Endodermal cell (in vitro differentiated cells): ENCODE data around the gene SYT1. TPM values are rescaled to one million over a fixed set of nuclear protein-coding genes. Genes with fewer than 3 reads are reported as not detected.

Experiments used
- DNase-seq: peaks from one replicate; pipeline ENCODE4 v3.0.0-alpha.2; 2017
- H3K27ac ChIP-seq: 2 replicates; pipeline ENCODE4 v1.5.1; 2013; ENCODE audit warnings: mild to moderate bottlenecking, low read depth, low read length, moderate library complexity
- H3K27me3 ChIP-seq: 2 replicates; pipeline ENCODE4 v1.6.1; 2013; ENCODE audit warnings: mild to moderate bottlenecking, low read length, moderate library complexity; ENCODE audit not compliant: insufficient read depth, control insufficient read depth, poor library complexity, severe bottlenecking
- H3K36me3 ChIP-seq: 2 replicates; pipeline ENCODE4 v1.7.0; 2013; ENCODE audit warnings: mild to moderate bottlenecking, low read length, moderate library complexity; ENCODE audit not compliant: control insufficient read depth, insufficient read depth
- H3K4me1 ChIP-seq: one replicate; pipeline ENCODE4 v1.7.0; 2013; ENCODE audit warnings: low read length; ENCODE audit not compliant: control insufficient read depth, insufficient read depth
- H3K4me3 ChIP-seq: 2 replicates; pipeline ENCODE4 v1.5.1; 2013; ENCODE audit warnings: mild to moderate bottlenecking, low read length, moderate library complexity
- H3K9ac ChIP-seq: 2 replicates; pipeline ENCODE4 v1.6.1; 2013; ENCODE audit warnings: mild to moderate bottlenecking, low read length, moderate library complexity; ENCODE audit not compliant: poor library complexity, severe bottlenecking; ENCODE audit errors: extremely low read depth
- H3K9me3 ChIP-seq: 2 replicates; pipeline ENCODE4 v1.6.1; 2013; ENCODE audit warnings: mild to moderate bottlenecking, low read length, moderate library complexity; ENCODE audit not compliant: control insufficient read depth
- H3K27ac Mint-ChIP-seq: 2 replicates; pipeline ENCODE4 v1.8.0; 2020; ENCODE audit warnings: mixed read lengths
- H3K27me3 Mint-ChIP-seq: 2 replicates; pipeline ENCODE4 v1.8.0; 2021; ENCODE audit warnings: mild to moderate bottlenecking, mixed read lengths; ENCODE audit not compliant: insufficient read depth
- H3K36me3 Mint-ChIP-seq: 2 replicates; pipeline ENCODE4 v1.8.0; 2020; ENCODE audit warnings: low read depth, mixed read lengths
- H3K4me1 Mint-ChIP-seq: 2 replicates; pipeline ENCODE4 v1.8.0; 2020; ENCODE audit warnings: mixed read lengths
- H3K4me3 Mint-ChIP-seq: 2 replicates; pipeline ENCODE4 v1.8.0; 2020; ENCODE audit warnings: mild to moderate bottlenecking, moderate library complexity, mixed read lengths
- H3K9me3 Mint-ChIP-seq: 2 replicates; pipeline ENCODE4 v1.8.0; 2020; ENCODE audit warnings: mild to moderate bottlenecking, mixed read lengths
- WGBS, 2 experiments: methylation state at CpG; one replicate each; pipeline versions ENCODE4 v1.1.5 to v1.1.7; 2013; ENCODE audit warnings: missing lambda C conversion rate in 2 of 2, mixed read lengths in 1 of 2; ENCODE audit not compliant: insufficient coverage in 1 of 2, insufficient read length in 1 of 2; 5-methylcytosine and 5-hydroxymethylcytosine counted together
- total RNA-seq, 2 donors: library from RNA; stranded (reverse); fragmentation: NEBNext Ultra II Directional in 1 of 2; extraction: Animal tissue kit (Norgen Biotek cat#: 25700) in 1 of 2; gene quantifications; 2 replicates in 1 of 2; 3 replicates in 1 of 2; pipeline ENCODE4 v1.2.1, GENCODE V29; 2021
- TF ChIP-seq, protein P1 (sequence below): fragments of 200-600 bp; sonication (generic); conservative IDR thresholded peaks from 2 replicates; pipeline ENCODE4 v1.5.0; 2021; ENCODE audit warnings: antibody characterized with exemption, mild to moderate bottlenecking

The SYT1 gene
- total RNA-seq, 2 donors from 2014 or later = 6.8 to 10.7 TPM

DNA sequence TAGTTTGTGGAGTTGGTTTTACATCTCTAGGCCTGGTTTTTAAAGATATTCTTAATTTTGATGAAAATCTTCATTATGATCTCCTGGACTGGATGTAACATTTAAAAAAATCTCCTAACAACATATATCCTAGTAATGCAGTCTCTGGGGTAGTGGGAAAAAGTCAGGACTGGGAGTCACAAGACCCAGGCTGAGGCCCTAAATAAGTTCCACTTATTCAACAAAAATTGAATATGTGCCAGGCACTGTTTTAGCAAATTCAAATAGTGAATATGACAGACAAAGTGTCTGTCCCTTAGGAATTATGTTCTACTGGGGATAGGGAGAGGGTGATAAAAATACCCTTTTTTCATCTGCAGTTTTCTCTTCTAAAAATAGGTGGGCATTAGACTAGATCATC lies 577.8 kb downstream of the SYT1 start:
- Mint-ChIP-seq H3K27me3 (no peaks in the 10 kb centered on the region), H3K4me3 (no peak overlapping the region), H3K4me1 (no peaks in the 10 kb centered on the region), H3K9me3 (no peaks in the 10 kb centered on the region), H3K36me3 (peaks cover 4% of the 10 kb centered on the region), H3K27ac (no peak overlapping the region)
- no peak overlapping the region for H3K4me3 ChIP-seq
- DNase-seq = no peak
- H3K36me3 ChIP-seq = no peaks in the 10 kb centered on the region
- no peak overlapping the region for H3K9ac ChIP-seq
- no peaks in the 10 kb centered on the region for H3K4me1 ChIP-seq
- no peaks in the 10 kb centered on the region for H3K27me3 ChIP-seq
- H3K27ac ChIP-seq = no peak overlapping the region
- H3K9me3 ChIP-seq = no peaks in the 10 kb centered on the region
- TF ChIP-seq, protein P1, sequence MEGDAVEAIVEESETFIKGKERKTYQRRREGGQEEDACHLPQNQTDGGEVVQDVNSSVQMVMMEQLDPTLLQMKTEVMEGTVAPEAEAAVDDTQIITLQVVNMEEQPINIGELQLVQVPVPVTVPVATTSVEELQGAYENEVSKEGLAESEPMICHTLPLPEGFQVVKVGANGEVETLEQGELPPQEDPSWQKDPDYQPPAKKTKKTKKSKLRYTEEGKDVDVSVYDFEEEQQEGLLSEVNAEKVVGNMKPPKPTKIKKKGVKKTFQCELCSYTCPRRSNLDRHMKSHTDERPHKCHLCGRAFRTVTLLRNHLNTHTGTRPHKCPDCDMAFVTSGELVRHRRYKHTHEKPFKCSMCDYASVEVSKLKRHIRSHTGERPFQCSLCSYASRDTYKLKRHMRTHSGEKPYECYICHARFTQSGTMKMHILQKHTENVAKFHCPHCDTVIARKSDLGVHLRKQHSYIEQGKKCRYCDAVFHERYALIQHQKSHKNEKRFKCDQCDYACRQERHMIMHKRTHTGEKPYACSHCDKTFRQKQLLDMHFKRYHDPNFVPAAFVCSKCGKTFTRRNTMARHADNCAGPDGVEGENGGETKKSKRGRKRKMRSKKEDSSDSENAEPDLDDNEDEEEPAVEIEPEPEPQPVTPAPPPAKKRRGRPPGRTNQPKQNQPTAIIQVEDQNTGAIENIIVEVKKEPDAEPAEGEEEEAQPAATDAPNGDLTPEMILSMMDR = no peak

DNA sequence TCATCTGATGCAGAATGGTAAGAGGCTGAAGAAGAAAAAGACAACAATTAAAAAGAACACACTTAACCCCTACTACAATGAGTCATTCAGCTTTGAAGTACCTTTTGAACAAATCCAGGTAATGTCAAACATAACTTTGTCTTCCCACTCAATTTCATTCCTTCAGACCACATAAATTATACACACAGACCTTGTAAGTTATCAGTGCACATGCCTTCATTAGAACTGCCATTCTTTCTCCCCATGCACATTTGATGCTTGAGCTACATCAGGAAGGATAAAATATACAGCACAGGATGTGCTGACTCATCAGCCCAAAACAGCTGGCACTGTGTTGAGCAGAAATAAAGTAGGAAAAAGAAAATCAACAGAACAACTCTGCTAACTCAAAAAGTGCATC lies 579.5 kb downstream of the SYT1 start:
- Mint-ChIP-seq H3K27ac (no peak overlapping the region), H3K9me3 (no peaks in the 10 kb centered on the region), H3K4me3 (no peak overlapping the region), H3K4me1 (no peaks in the 10 kb centered on the region), H3K27me3 (no peaks in the 10 kb centered on the region), H3K36me3 (peaks cover 4% of the 10 kb centered on the region)
- Histone ChIP-seq H3K27ac (no peak overlapping the region), H3K9ac (no peak overlapping the region), H3K36me3 (no peaks in the 10 kb centered on the region), H3K9me3 (no peaks in the 10 kb centered on the region), H3K4me1 (no peaks in the 10 kb centered on the region), H3K4me3 (no peak overlapping the region), H3K27me3 (no peaks in the 10 kb centered on the region)
- TF ChIP-seq, protein P1 = no peak
- no peak for DNase-seq

DNA sequence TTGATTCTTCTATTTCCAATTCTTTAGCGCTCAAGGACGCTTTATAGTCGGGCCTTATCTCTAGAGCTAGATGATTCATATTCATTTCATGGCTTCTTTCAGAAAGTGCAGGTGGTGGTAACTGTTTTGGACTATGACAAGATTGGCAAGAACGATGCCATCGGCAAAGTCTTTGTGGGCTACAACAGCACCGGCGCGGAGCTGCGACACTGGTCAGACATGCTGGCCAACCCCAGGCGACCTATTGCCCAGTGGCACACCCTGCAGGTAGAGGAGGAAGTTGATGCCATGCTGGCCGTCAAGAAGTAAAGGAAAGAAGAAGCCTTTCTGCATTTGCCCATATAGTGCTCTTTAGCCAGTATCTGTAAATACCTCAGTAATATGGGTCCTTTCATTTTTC lies 584.2 kb downstream of the SYT1 start:
- no peak overlapping the region for H3K9ac ChIP-seq
- TF ChIP-seq, protein P1 = no peak
- no peaks in the 10 kb centered on the region for H3K9me3 ChIP-seq
- Mint-ChIP-seq H3K27ac (no peak overlapping the region), H3K4me3 (no peak overlapping the region), H3K36me3 (peaks cover 4% of the 10 kb centered on the region), H3K4me1 (peaks cover 1% of the 10 kb centered on the region), H3K27me3 (no peaks in the 10 kb centered on the region), H3K9me3 (no peaks in the 10 kb centered on the region)
- H3K27ac ChIP-seq = no peak overlapping the region
- WGBS, 2 experiments = 93 to 97% methylated on average over 10 to 11 of the region's 11 CpGs
- H3K4me3 ChIP-seq = no peak overlapping the region
- H3K4me1 ChIP-seq = no peaks in the 10 kb centered on the region
- H3K27me3 ChIP-seq = no peaks in the 10 kb centered on the region
- DNase-seq = no peak
- no peaks in the 10 kb centered on the region for H3K36me3 ChIP-seq
